ENCODE results near the gene SND1.
A peak's percentile ranks its signal among the peaks of the same experiment; 100 is the strongest.

SND1 gene

GRCh38 chr7:127937066-127937680 lies 285.2 kb downstream of the SND1 start:
- FAIRE-seq (no peak), DNase-seq (ENCODE audit: insufficient read length, low spot score) (no peak)
- TF ChIP-seq CTCF (IDR thresholded peaks at IDR 0.05; ENCODE audit: insufficient read depth, missing control alignments), result no peak

- FAIRE-seq (no peak), DNase-seq (ENCODE audit: insufficient read length, low spot score) (no peak)
- TF ChIP-seq CTCF (IDR thresholded peaks at IDR 0.05; ENCODE audit: insufficient read depth, missing control alignments), result peak; percentile 23
Observed at GRCh38 chr7:127938588-127938987, 286.6 kb downstream of the SND1 start.

GRCh38 chr7:127940381-127941160 lies 288.6 kb downstream of the SND1 start:
- no peak for TF ChIP-seq CTCF (IDR thresholded peaks at IDR 0.05; ENCODE audit: insufficient read depth, missing control alignments)
- DNase-seq (ENCODE audit: insufficient read length, low spot score) (no peak), FAIRE-seq (no peak)

GRCh38 chr7:127941476-127942210 lies 289.6 kb downstream of the SND1 start:
- DNase-seq (ENCODE audit: insufficient read length, low spot score) (no peak), FAIRE-seq (no peak)
- no peak for TF ChIP-seq CTCF (IDR thresholded peaks at IDR 0.05; ENCODE audit: insufficient read depth, missing control alignments)

- peak; percentile 33 for DNase-seq (ENCODE audit: insufficient read length, low spot score)
Observed at GRCh38 chr7:127943541-127944521, 291.8 kb downstream of the SND1 start.

More at GRCh38 chr7:127943541-127944521, 291.8 kb downstream of the SND1 start:
- TF ChIP-seq CTCF (IDR thresholded peaks at IDR 0.05; ENCODE audit: insufficient read depth, missing control alignments), result no peak
- no peak for FAIRE-seq

All from D721Med (cell line).